ENCODE measurements around the gene CTNNA1. TPM values are rescaled to one million over a fixed set of nuclear protein-coding genes. Genes with fewer than 3 reads are reported as not detected.

Gene CTNNA1
- total and polyA plus RNA-seq, 2 of the 8 experiments (the other 6 are each of a cell fraction or from before 2014, with no cell fraction given), result 115 to 349 TPM

DNA sequence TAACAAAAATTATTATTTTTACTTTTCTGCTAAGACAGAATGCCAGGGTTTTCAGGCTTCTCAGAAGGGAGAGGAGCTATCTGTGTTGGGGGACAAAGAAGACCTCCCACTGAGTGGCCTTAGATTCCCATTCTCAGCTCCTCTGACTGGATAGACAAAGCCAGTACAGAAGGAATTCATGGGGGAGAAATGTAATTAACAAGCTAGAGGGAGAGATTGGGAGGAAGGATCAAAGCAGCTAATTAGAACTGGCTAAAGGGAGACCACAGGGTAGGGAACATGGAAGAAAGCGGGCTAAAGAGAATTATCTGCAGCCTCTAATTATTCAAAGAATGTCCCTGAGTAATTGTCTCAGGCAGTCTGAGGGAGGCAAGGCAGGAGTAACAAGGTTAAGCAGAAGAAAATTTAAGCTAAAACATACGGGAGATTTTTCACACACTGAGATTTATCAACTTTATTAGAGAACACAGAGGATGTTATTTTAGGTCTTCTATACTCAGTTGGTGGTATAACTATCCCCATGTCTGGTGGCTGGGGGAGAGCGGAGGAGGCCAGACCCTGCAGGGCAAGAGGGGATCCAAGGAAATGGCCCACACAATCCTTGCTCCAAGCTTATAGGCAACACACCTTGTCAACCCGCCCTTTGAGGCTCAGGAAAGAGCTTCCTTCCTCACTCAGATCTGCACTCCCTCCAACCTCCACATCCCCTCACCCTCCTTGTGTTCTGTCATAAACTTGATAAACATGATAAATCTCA, 209.6 kb downstream of the CTNNA1 start:
- WGBS, 2 experiments (ENCODE audit: extremely low coverage in 1 of 2, insufficient coverage in 1 of 2, insufficient read length in 1 of 2, insufficient replicate concordance in 2 of 2, low coverage in 1 of 2, low lambda C conversion rate in 2 of 2, missing lambda C conversion rate in 1 of 2), result 60% methylated on average over 4 of the region's 4 CpGs; no CpG with 5 or more reads in 1 of the 2 experiments
- ChIA-PET POLR2A (ENCODE audit: partially characterized antibody) (interaction anchor here (0.6 to 1.2 kb wide), 4 partner anchors 9 to 311 kb away, joined by 4 to 5 read pairs (median 4); no protein-coding TSS in a partner anchor), CTCF (ENCODE audit: partially characterized antibody) (interaction anchor here (0.7 to 4.8 kb wide), 10 partner anchors 8 to 318 kb away, joined by 3 to 39 read pairs (median 4); no protein-coding TSS in a partner anchor)
- Histone ChIP-seq H3K27ac (ENCODE audit: low read depth, low read length) (no peak overlapping the region), H3K36me3 (ENCODE audit: control insufficient read depth in 2 of 4, insufficient read depth in 4 of 4, low read length in 3 of 4) (no peaks in the 10 kb centered on the region), H3K4ac (replicated peaks; ENCODE audit: insufficient read length, low read depth, low read length) (no peak overlapping the region), H4K8ac (ENCODE audit: extremely low read depth, insufficient read depth, low read length) (no peak overlapping the region), H3K4me1 (replicated peaks in 1 of 4; ENCODE audit: control insufficient read depth in 3 of 4, insufficient read depth in 4 of 4, low read length in 3 of 4) (peaks cover 0 to 15% (median 10%) of the 10 kb centered on the region in 4 experiments), H3K79me1 (ENCODE audit: low read depth, low read length) (no peaks in the 10 kb centered on the region), H3K4me2 (ENCODE audit: insufficient read depth in 1 of 2, low read depth in 2 of 2, low read length in 2 of 2) (peak overlapping the region in 1 of 2 experiments; percentile 13; a peak in 2 of 4 replicates), H3K23me2 (ENCODE audit: low read depth, low read length) (no peaks in the 10 kb centered on the region), H3K18ac (ENCODE audit: extremely low read depth, low read length) (0 out of 2 replicates have a peak overlapping the region, but pooled peaks have one; percentile 2), H2BK15ac (ENCODE audit: low read length) (no peak overlapping the region), H4K20me1 (replicated peaks in 1 of 2; ENCODE audit: control insufficient read depth in 1 of 2, insufficient read depth in 2 of 2, low read length in 2 of 2) (no peaks in the 10 kb centered on the region), H2BK120ac (replicated peaks; ENCODE audit: low read depth, low read length) (no peak overlapping the region), H2BK12ac (ENCODE audit: low read depth, low read length) (no peak overlapping the region; the same call in 1 of the 2 replicates), H2BK5ac (ENCODE audit: low read depth, low read length) (no peak overlapping the region), H4K5ac (ENCODE audit: insufficient read length, low read depth, low read length) (no peak overlapping the region), H3K9ac (replicated peaks in 1 of 4; ENCODE audit: extremely low read depth in 1 of 4, low read depth in 3 of 4, low read length in 3 of 4) (no peak overlapping the region), H4K91ac (replicated peaks; ENCODE audit: insufficient read length, low read length) (peak overlapping the region; percentile 5), H3K27me3 (replicated peaks in 1 of 4; ENCODE audit: control insufficient read depth in 3 of 4, extremely low read depth in 1 of 4, insufficient read depth in 3 of 4, low read length in 3 of 4) (no peaks in the 10 kb centered on the region), H3K9me3 (ENCODE audit: insufficient read depth in 2 of 2, low read depth in 1 of 2, low read length in 1 of 2) (no peaks in the 10 kb centered on the region), H3K4me3 (ENCODE audit: extremely low read depth in 1 of 4, insufficient read depth in 2 of 4, low read depth in 3 of 4, low read length in 4 of 4) (no peak overlapping the region), H2AFZ (ENCODE audit: low read length) (no peak overlapping the region), H3K56ac (replicated peaks; ENCODE audit: insufficient read length, low read depth, low read length) (no peak overlapping the region), H3K23ac (ENCODE audit: insufficient read length) (no peak overlapping the region), H2AK5ac (ENCODE audit: low read depth, low read length) (no peak overlapping the region), H3K14ac (ENCODE audit: insufficient read length) (no peak overlapping the region), H3K79me2 (ENCODE audit: control insufficient read depth in 1 of 2, insufficient read depth in 2 of 2, low read length in 2 of 2) (no peaks in the 10 kb centered on the region), H2BK20ac (ENCODE audit: low read length) (no peak overlapping the region)
- DNase-seq (ENCODE audit: low read depth in 1 of 2, low spot score in 2 of 2), result no peak
- FAIRE-seq, result peak; percentile 62
- TF ChIP-seq BCL11A (IDR thresholded peaks at IDR 0.05; ENCODE audit: low read depth in 2 of 2, low read length in 2 of 2) (peak in 1 of 2 experiments; percentile 47), GTF2F1 (IDR thresholded peaks at IDR 0.05; ENCODE audit: borderline replicate concordance, low read depth, low read length) (no peak)
